Panc1 (cell line): ENCODE results near the gene CHL1.

Experiments used
- CTCF ChIP-seq: fragments of 450-650 bp; IDR thresholded peaks from 2 replicates; pipeline ENCODE4 v1.5.1; 2017; ENCODE audit warnings: mild to moderate bottlenecking
- SIN3A ChIP-seq: IDR thresholded peaks from 2 replicates; pipeline ENCODE4 v1.6.1; 2012; ENCODE audit warnings: low read depth, mild to moderate bottlenecking, low read length, moderate library complexity, borderline replicate concordance; ENCODE audit not compliant: insufficient read depth

- no peak for TF ChIP-seq CTCF
- TF ChIP-seq SIN3A = no peak
Observed at GRCh38 chr3:249587-250262, 53.2 kb downstream of the CHL1 start.
